Large intestine (tissue), 3 donors: ENCODE results near the gene CHD2. TPM values are rescaled to one million over a fixed set of nuclear protein-coding genes. Genes with fewer than 3 reads are reported as not detected.
A peak's percentile ranks its signal among the peaks of the same experiment; 100 is the strongest.
"Not testable (repeated sequence)": the region's sequence is repeated elsewhere in the genome, so short reads cannot be mapped to it uniquely, and the experiment has no call there.

Source experiments
- DNase-seq, 2 donors: peaks; one replicate each; pipeline versions ENCODE4 v3.0.0 to v3.0.0-alpha.2; 2013
- H3K27ac ChIP-seq: one replicate; pipeline ENCODE4 v1.5.1; 2013; ENCODE audit warnings: low read length
- H3K27me3 ChIP-seq: 2 replicates; pipeline ENCODE4 v1.6.1; 2013; ENCODE audit warnings: low read length; ENCODE audit not compliant: control insufficient read depth, insufficient read depth
- H3K36me3 ChIP-seq: 2 replicates; pipeline ENCODE4 v1.6.1; 2013; ENCODE audit warnings: low read length; ENCODE audit not compliant: control insufficient read depth, insufficient read depth
- H3K4me1 ChIP-seq: one replicate; pipeline ENCODE4 v1.6.1; 2013; ENCODE audit warnings: low read length; ENCODE audit not compliant: control insufficient read depth, insufficient read depth
- H3K4me3 ChIP-seq: one replicate; pipeline ENCODE4 v1.5.1; 2013; ENCODE audit warnings: low read length
- H3K9me3 ChIP-seq: one replicate; pipeline ENCODE4 v1.6.1; 2013; ENCODE audit warnings: mild to moderate bottlenecking, low read depth, low read length, moderate library complexity; ENCODE audit not compliant: control insufficient read depth
- WGBS: methylation state at CpG from one replicate; pipeline ENCODE4 v1.1.5; 2013; ENCODE audit warnings: low lambda C conversion rate; ENCODE audit not compliant: insufficient coverage; 5-methylcytosine and 5-hydroxymethylcytosine counted together
- polyA plus RNA-seq: library from polyadenylated mRNA; unstranded; fragments of 120-200 nt; gene quantifications from one replicate; pipeline ENCODE4 v1.2.1, GENCODE V29; 2013

CHD2 gene
- polyA plus RNA-seq, 1 donor, result 75.7 TPM

- H3K4me1 ChIP-seq, result peaks cover 31% of the 10 kb centered on the region
- no peak overlapping the region for H3K4me3 ChIP-seq
- no peaks in the 10 kb centered on the region for H3K9me3 ChIP-seq
- H3K27me3 ChIP-seq, result no peaks in the 10 kb centered on the region
- H3K36me3 ChIP-seq, result peaks cover 6% of the 10 kb centered on the region
- WGBS, result 0% methylated on average over 2 of the region's 11 CpGs
- H3K27ac ChIP-seq, result peak overlapping the region; percentile 87
- peak; percentile 95 to 97 for DNase-seq
Measured at GRCh38 chr15:92917598-92918407, 17.7 kb downstream of the CHD2 start.

GRCh38 chr15:92918881-92919280 is 18.8 kb downstream of the CHD2 start:
- H3K36me3 ChIP-seq, result peaks cover 11% of the 10 kb centered on the region
- H3K27me3 ChIP-seq, H3K4me3 ChIP-seq, H3K9me3 ChIP-seq, DNase-seq: not testable (repeated sequence)
- 100% methylated on average over 1 of the region's 9 CpGs for WGBS
- H3K4me1 ChIP-seq, result peaks cover 32% of the 10 kb centered on the region
- peak overlapping the region; percentile 87 for H3K27ac ChIP-seq

GRCh38 chr15:92920595-92921161 is 20.6 kb downstream of the CHD2 start:
- peaks cover 26% of the 10 kb centered on the region for H3K36me3 ChIP-seq
- no peaks in the 10 kb centered on the region for H3K27me3 ChIP-seq
- no CpG with 5 or more reads among the region's 5 CpGs for WGBS
- no peaks in the 10 kb centered on the region for H3K9me3 ChIP-seq
- H3K27ac ChIP-seq, result peak overlapping the region; percentile 94
- peaks cover 43% of the 10 kb centered on the region for H3K4me1 ChIP-seq
- DNase-seq, result no peak
- no peak overlapping the region for H3K4me3 ChIP-seq

GRCh38 chr15:92921215-92922131 is 21.3 kb downstream of the CHD2 start:
- peaks cover 49% of the 10 kb centered on the region for H3K4me1 ChIP-seq
- H3K4me3 ChIP-seq, result no peak overlapping the region
- WGBS, result no CpG with 5 or more reads among the region's 4 CpGs
- H3K9me3 ChIP-seq, result no peaks in the 10 kb centered on the region
- peak overlapping the region; percentile 94 for H3K27ac ChIP-seq
- no peaks in the 10 kb centered on the region for H3K27me3 ChIP-seq
- H3K36me3 ChIP-seq, result peaks cover 32% of the 10 kb centered on the region
- DNase-seq, result peak; percentile 70 to 83

- Histone ChIP-seq H3K4me1 (peaks cover 46% of the 10 kb centered on the region), H3K36me3 (peaks cover 39% of the 10 kb centered on the region), H3K4me3 (no peak overlapping the region), H3K27me3 (no peaks in the 10 kb centered on the region), H3K27ac (peak overlapping the region; percentile 94), H3K9me3 (no peaks in the 10 kb centered on the region)
- WGBS, result no CpG with 5 or more reads among the region's 5 CpGs
- DNase-seq, result no peak
Measured at GRCh38 chr15:92922418-92923002, 22.4 kb downstream of the CHD2 start.

- no CpG with 5 or more reads among the region's 7 CpGs for WGBS
- Histone ChIP-seq H3K4me1 (peaks cover 41% of the 10 kb centered on the region), H3K4me3 (no peak overlapping the region), H3K27me3 (no peaks in the 10 kb centered on the region), H3K9me3 (no peaks in the 10 kb centered on the region), H3K27ac (no peak overlapping the region), H3K36me3 (peaks cover 53% of the 10 kb centered on the region)
- no peak for DNase-seq
Measured at GRCh38 chr15:92924216-92924615, 24.1 kb downstream of the CHD2 start.

GRCh38 chr15:92925454-92925853 is 25.3 kb downstream of the CHD2 start:
- WGBS, result 28% methylated on average over 2 of the region's 2 CpGs
- H3K27me3 ChIP-seq, result no peaks in the 10 kb centered on the region
- no peak overlapping the region for H3K4me3 ChIP-seq
- H3K9me3 ChIP-seq, result no peaks in the 10 kb centered on the region
- peaks cover 64% of the 10 kb centered on the region for H3K36me3 ChIP-seq
- H3K4me1 ChIP-seq, result peaks cover 39% of the 10 kb centered on the region
- DNase-seq, result peak; percentile 39 to 84
- H3K27ac ChIP-seq, result peak overlapping the region; percentile 52

- WGBS, result 100% methylated on average over 1 of the region's 3 CpGs
- no peaks in the 10 kb centered on the region for H3K9me3 ChIP-seq
- peaks cover 17% of the 10 kb centered on the region for H3K4me1 ChIP-seq
- no peak overlapping the region for H3K27ac ChIP-seq
- H3K36me3 ChIP-seq, result peaks cover 79% of the 10 kb centered on the region
- H3K4me3 ChIP-seq, result no peak overlapping the region
- no peaks in the 10 kb centered on the region for H3K27me3 ChIP-seq
- no peak for DNase-seq
Measured at GRCh38 chr15:92928225-92928750, 28.2 kb downstream of the CHD2 start.

GRCh38 chr15:92929002-92929401 is 28.9 kb downstream of the CHD2 start:
- peaks cover 82% of the 10 kb centered on the region for H3K36me3 ChIP-seq
- H3K4me1 ChIP-seq, result peaks cover 23% of the 10 kb centered on the region
- 92% methylated on average over 2 of the region's 6 CpGs for WGBS

More at GRCh38 chr15:92929002-92929401, 28.9 kb downstream of the CHD2 start:
- no peak overlapping the region for H3K27ac ChIP-seq
- no peaks in the 10 kb centered on the region for H3K27me3 ChIP-seq
- H3K4me3 ChIP-seq, result no peak overlapping the region
- no peak for DNase-seq
- H3K9me3 ChIP-seq, result no peaks in the 10 kb centered on the region
